ENCODE data around the gene AGR2. TPM values are rescaled to one million over a fixed set of nuclear protein-coding genes. Genes with fewer than 3 reads are reported as not detected.
"Not testable (repeated sequence)": the region's sequence is repeated elsewhere in the genome, so short reads cannot be mapped to it uniquely, and the experiment has no call there.

Gene AGR2
- total RNA-seq, 4 donors from 2014 or later: 2.6 to 23.9 (median 4.1) TPM; not detected in 1

- TF ChIP-seq POLR2A (IDR thresholded peaks at IDR 0.05) (no peak), CTCF (IDR thresholded peaks at IDR 0.05) (no peak)
- Histone ChIP-seq H3K27ac (no peak overlapping the region), H3K27me3 (no peaks in the 10 kb centered on the region), H3K36me3 (no peaks in the 10 kb centered on the region), H3K4me3 (replicated peaks in 1 of 3) (no peak overlapping the region), H3K4me1 (peaks cover 5 to 11% of the 10 kb centered on the region in 2 donors), H3K9me3 (no peaks in the 10 kb centered on the region)
- intact Hi-C loops (cut with DNase I): no loop called here
- 91 to 97% methylated on average over 2 of the region's 2 CpGs for WGBS, 2 donors
- no peak for DNase-seq
Observed at GRCh38 chr7:16773884-16774283, 30.9 kb downstream of the AGR2 start.

DNA sequence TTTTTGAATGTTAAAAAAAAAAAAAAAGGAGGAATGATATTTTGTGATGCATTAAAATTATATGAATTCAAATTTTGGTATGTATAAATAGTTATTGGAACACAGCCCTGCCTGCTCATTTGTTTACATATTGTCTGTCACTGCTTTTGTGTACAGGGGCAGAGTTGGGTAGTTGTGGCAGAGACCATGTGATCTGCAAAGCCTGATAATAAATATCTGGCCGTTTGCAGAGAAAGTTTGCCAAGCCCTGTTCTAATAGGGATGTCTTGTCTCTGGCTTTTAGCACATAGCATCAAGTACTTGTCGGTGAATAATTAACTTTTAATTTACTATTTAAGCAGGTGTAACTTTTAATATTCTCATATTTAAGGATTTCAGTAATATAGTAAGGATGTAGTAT lies 31.5 kb downstream of the AGR2 start:
- no peaks in the 10 kb centered on the region for H3K27me3 ChIP-seq
- intact Hi-C loops (cut with DNase I): no loop called here
- H3K4me1 ChIP-seq: peaks cover 5 to 11% of the 10 kb centered on the region in 2 donors
- WGBS, 2 donors: 72 to 77% methylated on average over 2 of the region's 2 CpGs
- H3K4me3 ChIP-seq (replicated peaks in 1 of 3): no peak overlapping the region
- no peaks in the 10 kb centered on the region for H3K9me3 ChIP-seq
- no peaks in the 10 kb centered on the region for H3K36me3 ChIP-seq
- H3K27ac ChIP-seq: no peak overlapping the region
- no peak for DNase-seq
- TF ChIP-seq CTCF (IDR thresholded peaks at IDR 0.05) (no peak), POLR2A (IDR thresholded peaks at IDR 0.05) (no peak)

DNA sequence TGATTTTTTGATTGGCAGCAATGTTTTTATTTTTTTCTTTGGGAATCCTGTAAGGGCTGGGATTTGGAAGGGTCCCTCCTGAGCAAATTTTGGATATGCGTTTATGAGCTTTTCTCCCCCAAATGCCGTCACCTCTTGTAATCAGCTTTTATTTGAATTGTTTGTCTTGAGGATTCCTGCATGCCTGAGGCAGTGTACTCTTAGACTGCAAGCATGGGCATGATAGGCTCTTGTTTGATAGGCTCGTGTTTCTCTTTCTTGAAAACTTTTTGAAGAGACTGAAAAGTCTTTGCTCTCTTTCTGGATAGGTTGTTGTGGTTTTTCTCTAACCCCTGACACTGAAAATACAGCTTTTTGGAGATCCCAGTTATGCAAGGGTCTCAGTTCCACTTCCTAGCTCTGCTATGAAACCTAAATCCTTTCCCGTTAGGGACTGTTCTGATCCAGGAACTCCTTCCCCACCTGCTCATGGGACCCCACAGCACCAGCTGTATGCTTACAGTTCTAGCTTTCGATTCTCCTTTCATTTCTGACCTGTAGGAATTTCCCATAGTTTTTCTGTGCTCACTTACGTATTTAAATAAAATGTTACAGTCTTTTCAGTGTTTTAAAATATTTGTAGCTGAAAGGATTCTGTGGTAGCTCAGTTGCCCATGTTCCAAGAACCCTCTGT lies 34.0 kb downstream of the AGR2 start:
- Histone ChIP-seq H3K9me3 (no peaks in the 10 kb centered on the region), H3K27me3 (no peaks in the 10 kb centered on the region), H3K36me3 (no peaks in the 10 kb centered on the region), H3K27ac (peak overlapping the region in 1 of 3 donors; percentile 57), H3K4me3 (replicated peaks in 1 of 3) (no peak overlapping the region), H3K4me1 (peaks cover 5 to 11% of the 10 kb centered on the region in 2 donors)
- intact Hi-C loops (cut with DNase I): no loop called here
- WGBS, 2 donors: 56% methylated on average over 6 of the region's 6 CpGs
- DNase-seq: peak in 1 of 2 donors; percentile 12
- TF ChIP-seq CTCF (IDR thresholded peaks at IDR 0.05) (no peak), POLR2A (IDR thresholded peaks at IDR 0.05) (no peak)

GRCh38 chr7:16769994-16770393 lies 34.8 kb downstream of the AGR2 start:
- H3K4me3 ChIP-seq (replicated peaks in 1 of 3); H3K27ac ChIP-seq; DNase-seq; H3K9me3 ChIP-seq; H3K36me3 ChIP-seq; H3K27me3 ChIP-seq; intact Hi-C loops (cut with DNase I): not testable (repeated sequence)
- H3K4me1 ChIP-seq: peaks cover 5 to 16% of the 10 kb centered on the region in 2 donors
- 97 to 99% methylated on average over 3 of the region's 3 CpGs for WGBS, 2 donors

GRCh38 chr7:16765436-16765859 lies 39.4 kb downstream of the AGR2 start:
- Histone ChIP-seq H3K4me1 (peaks cover 0 to 5% of the 10 kb centered on the region in 2 donors), H3K27ac (peak overlapping the region in 1 of 3 donors; percentile 34), H3K27me3 (no peaks in the 10 kb centered on the region), H3K36me3 (no peaks in the 10 kb centered on the region), H3K4me3 (replicated peaks in 1 of 3) (no peak overlapping the region), H3K9me3 (no peaks in the 10 kb centered on the region)
- DNase-seq: no peak
- 75% methylated on average over 2 of the region's 2 CpGs for WGBS, 2 donors
- intact Hi-C loops (cut with DNase I): no loop called here
- TF ChIP-seq CTCF (IDR thresholded peaks at IDR 0.05) (no peak), POLR2A (IDR thresholded peaks at IDR 0.05) (no peak)
